NCI-H1436 (cell line): ENCODE measurements around the gene PLA2G4B.

ENCODE experiments used
- DNase-seq: peaks from one replicate; lab custom pipeline; 2025; lab: John Stamatoyannopoulos, UW

The PLA2G4B gene, protein sequence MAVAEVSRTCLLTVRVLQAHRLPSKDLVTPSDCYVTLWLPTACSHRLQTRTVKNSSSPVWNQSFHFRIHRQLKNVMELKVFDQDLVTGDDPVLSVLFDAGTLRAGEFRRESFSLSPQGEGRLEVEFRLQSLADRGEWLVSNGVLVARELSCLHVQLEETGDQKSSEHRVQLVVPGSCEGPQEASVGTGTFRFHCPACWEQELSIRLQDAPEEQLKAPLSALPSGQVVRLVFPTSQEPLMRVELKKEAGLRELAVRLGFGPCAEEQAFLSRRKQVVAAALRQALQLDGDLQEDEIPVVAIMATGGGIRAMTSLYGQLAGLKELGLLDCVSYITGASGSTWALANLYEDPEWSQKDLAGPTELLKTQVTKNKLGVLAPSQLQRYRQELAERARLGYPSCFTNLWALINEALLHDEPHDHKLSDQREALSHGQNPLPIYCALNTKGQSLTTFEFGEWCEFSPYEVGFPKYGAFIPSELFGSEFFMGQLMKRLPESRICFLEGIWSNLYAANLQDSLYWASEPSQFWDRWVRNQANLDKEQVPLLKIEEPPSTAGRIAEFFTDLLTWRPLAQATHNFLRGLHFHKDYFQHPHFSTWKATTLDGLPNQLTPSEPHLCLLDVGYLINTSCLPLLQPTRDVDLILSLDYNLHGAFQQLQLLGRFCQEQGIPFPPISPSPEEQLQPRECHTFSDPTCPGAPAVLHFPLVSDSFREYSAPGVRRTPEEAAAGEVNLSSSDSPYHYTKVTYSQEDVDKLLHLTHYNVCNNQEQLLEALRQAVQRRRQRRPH

GRCh38 chr15:41838400-41838897 lies at the start of gene PLA2G4B:
PLA2G4B (plus strand) TSS chr15:41838847; CDS start chr15:41838914, 67 bp downstream.
- DNase-seq, result no peak

DNA sequence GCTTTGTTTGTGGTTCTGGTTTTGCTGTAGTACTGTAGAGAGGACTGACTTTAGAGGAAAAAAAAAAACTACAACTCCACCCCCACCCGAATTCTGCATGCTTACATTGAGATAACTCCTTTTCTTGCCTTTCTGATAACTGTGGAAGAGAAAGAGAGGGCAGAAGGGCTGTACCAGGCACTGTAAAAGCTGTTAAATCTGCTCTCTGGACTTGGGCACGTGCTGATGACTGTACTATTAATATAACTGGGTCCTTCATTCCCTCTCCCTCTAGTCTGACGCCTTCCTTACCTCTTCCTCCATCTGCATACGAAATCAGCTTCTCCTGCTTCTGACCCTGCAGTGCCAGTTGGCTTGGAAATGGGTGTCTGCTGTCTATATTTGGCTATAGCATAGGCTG lies 49.4 kb upstream of the PLA2G4B start:
- DNase-seq, result no peak

GRCh38 chr15:41789662-41790061 lies 49.0 kb upstream of the PLA2G4B start:
- DNase-seq, result no peak

- DNase-seq, result no peak
These were observed 48.5 kb upstream of the PLA2G4B start for GRCh38 chr15:41790169-41790568.

GRCh38 chr15:41790756-41791546 lies 47.7 kb upstream of the PLA2G4B start:
- DNase-seq, result no peak

- no peak for DNase-seq
These were observed 47.1 kb upstream of the PLA2G4B start for GRCh38 chr15:41791547-41791937.

DNA sequence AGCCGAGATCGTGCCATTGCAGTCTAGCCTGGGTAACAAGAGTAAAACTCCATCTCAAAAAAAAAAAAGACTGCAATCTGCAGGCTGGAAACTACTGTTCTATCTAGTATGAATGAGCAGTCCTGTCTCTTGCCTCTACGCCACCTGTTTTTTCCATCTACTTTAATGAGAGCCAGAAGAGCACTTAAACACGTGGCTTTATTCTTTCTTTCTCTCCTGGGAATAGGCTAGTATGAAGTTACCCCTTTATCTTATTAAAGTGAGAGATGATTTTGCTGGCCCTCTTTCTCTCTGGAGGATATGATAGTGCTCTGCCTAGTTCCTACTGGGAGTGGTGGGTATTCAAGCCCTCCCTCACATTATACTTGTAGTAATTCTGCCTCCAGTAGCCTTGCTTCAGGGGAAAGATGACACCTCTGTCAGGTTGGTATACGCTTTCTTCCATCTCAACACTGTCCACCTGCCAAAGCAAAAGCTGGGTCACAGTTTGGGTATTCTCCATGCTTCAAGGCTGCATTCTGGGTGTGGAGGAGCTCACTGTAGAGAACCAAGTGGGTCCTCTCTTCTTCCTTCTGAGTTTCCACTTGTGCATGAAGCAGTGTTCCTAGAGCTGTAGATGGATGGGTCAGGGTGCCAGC lies 46.5 kb upstream of the PLA2G4B start:
- DNase-seq, result peak; percentile 93

DNA sequence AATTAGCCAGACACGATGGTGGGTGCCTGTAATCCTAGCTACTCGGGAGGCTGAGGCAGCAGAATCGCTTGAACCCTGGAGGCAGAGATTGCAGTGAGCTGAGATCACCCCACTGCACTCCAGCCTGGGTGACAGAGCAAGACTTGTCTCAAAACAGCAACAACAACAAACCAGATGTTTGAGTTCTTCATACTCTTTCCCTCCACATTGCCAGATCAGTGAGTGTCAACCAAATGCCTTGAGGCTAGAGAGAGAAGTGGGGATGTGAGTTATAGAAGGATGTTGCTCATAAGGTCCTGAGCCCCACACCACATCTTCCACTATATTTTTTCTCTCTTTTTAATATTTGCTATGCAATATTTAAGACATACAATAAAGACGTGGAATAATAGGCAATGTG lies 44.6 kb upstream of the PLA2G4B start:
- DNase-seq, result no peak

DNA sequence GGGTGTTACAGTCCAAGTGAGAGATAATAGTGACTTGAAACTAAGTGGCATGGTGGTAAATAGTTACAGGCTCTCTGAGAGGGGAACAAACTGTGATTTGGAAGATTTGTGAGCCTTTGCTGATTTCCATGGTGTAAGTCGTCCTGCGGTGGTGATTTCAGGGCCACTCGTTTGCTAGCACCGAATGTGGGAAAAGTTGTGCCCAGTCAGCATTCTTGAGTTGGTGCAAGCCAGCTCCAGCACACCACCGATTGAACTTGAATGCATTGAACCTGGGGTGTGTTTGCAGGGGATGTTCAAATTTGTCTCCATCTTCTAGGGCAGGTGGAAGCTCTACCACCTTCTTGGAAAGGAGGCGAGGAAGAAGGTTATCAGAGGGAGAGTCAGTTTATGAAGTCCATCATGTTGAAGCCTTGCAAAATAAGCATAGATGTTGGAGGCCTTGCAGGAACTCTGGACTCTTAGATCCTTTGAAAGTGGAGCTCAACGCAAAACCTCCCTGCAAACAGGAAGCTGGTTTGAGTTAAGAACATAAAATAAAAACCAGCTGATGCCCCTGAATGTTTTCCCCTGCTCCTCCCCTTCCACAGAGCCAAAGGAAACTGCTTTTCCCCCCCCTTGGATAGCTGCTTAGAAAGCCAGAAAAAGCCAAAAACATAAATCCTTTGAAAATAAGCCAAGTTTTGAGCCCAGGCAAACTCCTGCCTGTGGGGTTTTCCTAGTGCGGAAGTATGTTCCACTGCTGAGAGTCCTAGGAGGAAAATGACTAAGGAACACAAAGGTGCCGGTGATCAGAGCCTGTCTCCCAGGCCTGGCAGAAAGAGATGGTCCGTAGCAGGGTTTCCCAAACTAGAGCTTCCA lies 42.4 kb upstream of the PLA2G4B start:
- DNase-seq, result no peak

DNA sequence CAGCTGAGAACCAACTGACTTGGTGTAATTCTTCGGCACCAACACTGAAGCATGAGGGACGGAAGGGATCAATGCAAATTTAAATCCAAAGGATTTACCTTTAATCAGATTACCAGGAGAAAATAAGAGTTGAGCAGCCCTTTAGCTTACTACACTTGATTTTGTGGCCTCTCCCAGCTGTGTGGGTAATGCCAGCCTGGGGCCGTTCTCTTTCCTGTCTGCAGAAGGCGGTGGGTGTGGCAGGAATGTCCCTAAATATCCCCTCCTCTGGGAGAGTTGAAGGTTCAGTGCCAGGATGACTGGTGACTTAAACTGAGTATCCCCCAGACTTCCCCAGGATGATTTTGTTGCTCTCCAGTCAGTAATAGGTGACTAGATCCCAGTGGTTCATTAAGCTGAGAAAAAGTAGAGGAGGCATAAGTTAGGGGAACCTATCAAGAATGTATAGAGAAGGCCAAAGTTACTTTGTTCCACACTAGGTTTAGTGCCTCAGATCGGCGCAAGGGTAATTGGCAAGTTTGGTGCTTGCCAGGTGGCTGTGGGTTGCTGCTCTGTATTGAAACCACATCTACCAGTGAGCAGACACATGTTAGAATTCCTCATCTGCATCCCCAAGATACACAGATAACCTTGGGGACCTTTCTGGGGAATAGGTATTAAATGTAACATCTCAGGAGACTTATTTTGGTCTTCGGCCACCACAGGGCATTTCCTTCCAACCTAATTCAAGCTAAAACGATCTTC lies 41.3 kb upstream of the PLA2G4B start:
- no peak for DNase-seq

- DNase-seq, result no peak
These were observed 39.8 kb upstream of the PLA2G4B start for GRCh38 chr15:41798607-41799487.

GRCh38 chr15:41799488-41799805 lies 39.2 kb upstream of the PLA2G4B start:
- DNase-seq, result no peak

DNA sequence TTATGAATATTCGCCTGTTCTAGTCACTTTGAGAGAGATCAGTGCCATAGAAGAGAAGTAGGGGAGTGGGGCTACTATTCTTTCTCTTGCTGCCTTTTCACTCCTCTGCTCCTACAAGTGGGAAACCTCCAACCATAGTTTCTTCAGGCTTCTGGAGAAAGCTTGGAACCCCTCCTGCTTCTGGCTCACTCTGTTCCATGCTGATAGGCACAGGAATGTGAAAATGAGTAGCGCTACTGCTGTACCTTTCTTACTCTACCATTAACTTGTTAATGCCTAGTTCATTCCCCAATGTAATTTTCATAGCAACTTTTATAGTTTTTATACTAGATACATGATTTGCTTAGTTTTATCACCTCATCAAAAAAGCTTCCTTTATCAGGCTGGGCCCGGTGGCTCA lies 37.5 kb upstream of the PLA2G4B start:
- no peak for DNase-seq

DNA sequence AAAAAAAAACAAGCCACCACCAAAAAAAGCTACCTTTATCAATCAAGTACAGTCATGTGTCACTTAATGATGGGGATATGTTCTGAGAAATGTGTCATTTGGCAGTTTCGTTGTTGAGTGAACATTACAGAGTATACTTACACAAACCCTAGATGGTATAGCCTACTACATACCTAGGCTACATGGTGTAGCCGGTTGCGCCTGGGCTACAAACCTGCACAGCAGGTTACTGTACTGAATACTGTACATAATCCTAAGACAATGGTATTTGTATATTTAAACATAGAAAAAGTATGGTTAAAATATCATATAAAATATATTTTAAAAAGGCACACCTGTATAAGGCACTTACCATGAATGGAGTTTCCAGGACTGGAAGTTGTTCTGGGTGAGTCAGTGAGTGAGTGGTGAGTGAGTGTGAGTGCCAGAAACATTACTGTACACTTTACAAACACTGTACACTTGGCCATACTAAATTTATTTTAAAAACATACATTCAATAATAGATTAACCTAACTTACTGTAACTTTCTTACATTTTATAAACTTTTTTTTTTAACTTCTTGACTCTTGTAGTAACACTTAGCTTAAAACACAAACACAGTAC lies 36.7 kb upstream of the PLA2G4B start:
- no peak for DNase-seq

GRCh38 chr15:41804361-41804760 lies 34.3 kb upstream of the PLA2G4B start:
- no peak for DNase-seq

GRCh38 chr15:41804916-41805666 lies 33.6 kb upstream of the PLA2G4B start:
- no peak for DNase-seq

DNA sequence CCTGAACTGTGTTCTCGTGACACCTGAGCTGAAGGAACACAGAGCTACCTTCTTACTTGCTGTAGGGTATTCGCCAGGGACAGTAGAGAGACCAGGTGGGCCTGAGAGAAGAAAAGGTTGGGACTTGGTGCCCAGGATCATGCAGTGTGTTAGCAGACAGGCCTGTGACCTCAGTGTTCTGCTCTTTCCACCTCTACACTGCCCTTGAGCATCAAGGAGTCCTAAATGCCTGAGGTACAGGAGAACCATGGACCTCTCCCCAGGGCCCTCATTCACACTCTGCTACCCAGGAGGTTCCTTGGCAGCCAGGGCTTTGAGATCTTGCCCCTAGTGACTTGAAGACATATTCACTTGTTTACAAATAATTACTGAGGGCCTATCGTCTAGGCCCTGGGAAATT lies 32.9 kb upstream of the PLA2G4B start:
- DNase-seq, result no peak
